GM19023 (cell line): ENCODE results near the gene FAM110D.

Experiments
- ATAC-seq: cut with Tn5 transposase; IDR thresholded peaks from one replicate; pipeline ENCODE4 v1.9.1; 2021; ENCODE audit warnings: mild to moderate bottlenecking, moderate library complexity; ENCODE audit not compliant: unreplicated experiment

The FAM110D gene

DNA sequence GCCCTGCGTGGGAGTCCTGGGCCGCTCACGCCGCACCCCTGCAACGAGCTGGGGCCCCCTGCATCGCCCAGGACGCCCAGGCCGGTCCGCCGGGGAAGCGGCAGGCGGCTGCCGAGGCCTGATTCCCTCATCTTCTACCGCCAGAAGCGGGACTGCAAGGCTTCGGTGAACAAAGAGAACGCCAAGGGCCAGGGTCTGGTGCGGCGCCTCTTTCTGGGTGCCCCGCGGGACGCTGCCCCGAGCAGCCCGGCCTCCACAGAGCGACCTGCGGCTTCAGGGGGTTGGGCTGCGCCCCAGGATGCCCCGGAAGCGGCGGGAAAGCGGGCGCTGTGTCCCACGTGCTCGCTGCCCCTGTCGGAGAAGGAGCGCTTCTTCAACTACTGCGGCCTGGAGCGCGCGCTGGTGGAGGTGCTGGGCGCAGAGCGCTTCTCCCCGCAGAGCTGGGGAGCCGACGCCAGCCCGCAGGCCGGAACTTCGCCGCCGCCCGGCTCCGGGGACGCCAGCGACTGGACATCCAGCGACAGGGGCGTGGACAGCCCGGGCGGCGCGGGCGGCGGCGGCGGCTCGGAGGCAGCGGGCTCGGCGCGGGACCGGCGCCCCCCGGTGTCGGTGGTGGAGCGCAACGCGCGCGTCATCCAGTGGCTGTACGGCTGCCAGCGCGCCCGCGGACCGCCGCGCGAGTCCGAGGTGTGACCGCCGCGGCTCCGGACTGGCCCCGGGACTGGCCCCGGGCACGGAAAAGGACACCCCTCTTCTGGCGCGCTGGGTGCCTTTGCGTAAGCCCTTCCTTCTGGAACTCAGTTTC is 2.7 kb downstream of the FAM110D start:
- no peak for ATAC-seq

DNA sequence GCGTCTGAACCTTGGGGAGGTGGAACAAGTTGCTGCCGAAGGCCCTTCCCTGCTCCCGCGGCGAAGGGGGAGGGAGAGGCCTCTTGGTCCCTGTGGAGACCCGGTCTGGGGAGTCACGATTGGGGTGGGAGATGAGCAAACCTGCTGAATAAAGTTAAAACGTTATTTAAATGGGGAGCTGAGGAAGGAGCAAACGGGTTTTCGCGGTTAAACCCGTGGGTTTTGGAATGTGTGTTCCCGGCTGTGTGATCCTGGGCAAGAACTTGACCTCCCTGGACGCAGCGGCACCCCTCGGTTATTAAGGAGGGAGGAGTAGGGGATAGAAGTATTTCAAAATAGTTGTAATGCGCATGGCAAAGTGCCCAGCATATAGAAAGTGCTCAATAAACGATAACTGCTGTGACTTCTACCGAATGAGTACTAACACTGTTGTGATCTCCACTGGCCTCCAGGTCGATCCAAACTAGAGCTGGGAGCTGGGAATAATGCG is 3.4 kb downstream of the FAM110D start:
- no peak for ATAC-seq

GRCh38 chr1:26163684-26164035 is 4.8 kb downstream of the FAM110D start:
- no peak for ATAC-seq

- no peak for ATAC-seq
Observed at GRCh38 chr1:26164036-26164860, 5.4 kb downstream of the FAM110D start.

GRCh38 chr1:26164861-26165842 is 6.3 kb downstream of the FAM110D start:
- ATAC-seq: no peak

GRCh38 chr1:26166719-26167281 is 7.9 kb downstream of the FAM110D start:
- no peak for ATAC-seq

DNA sequence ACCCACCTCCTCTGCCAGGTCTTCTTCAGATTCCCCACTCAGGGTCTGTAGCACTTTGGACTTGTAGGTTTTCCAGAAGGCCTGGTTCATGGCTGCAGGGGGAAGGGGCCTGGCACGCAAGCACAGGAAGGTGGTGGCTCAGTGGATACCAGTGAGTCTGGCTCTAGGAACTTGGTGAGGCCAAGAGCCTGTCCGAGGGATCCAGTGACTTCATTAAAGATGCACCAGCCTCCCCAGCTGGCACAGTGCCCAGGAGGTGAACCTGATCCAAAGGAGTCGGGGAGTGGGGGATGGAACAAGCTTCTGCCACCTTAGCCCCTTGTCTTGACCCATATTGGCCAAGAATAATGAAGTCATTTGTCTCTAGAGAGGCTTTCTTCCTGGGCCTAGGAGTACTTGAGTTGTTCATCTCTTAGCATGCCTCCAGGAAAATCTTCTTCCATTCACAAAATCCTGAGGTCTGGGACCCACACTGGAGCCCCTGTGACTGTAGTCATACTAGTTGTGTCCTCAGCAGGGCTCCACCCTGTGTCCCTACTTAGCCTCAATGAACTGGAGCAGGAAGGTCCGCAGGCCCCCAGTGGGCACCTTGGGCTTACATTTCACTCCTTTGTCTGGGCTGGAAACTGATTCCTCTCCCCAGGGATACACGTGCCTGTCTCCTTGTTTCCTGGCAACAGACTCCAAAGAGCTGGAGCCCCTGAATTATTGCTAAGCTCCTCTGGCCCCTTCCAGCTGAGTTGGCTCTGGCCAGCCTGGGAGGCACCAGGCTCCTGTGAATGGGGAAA is 9.7 kb downstream of the FAM110D start, which contains the start of gene C1orf232:
Gene C1orf232 (minus strand): TSS at position 554 of the 788 bp plus-strand sequence. CDS start 464 bp downstream, at position 90.
- no peak for ATAC-seq

DNA sequence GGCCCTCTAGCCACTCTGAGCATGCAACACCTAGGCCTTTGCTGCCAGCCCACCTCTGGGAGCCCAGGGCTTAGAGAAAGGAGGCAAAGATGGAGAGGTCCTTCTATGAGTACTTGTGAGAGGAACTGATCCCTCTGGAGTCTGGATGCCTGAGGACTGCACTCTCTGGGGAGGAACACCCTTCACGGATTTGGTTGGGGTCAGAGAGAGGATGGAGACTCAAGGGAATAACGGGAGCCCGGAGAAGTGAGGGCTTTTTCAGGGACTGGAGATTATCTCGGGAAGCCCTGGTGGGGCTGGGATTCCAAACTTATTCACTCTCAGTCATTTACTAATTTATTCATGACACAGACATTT is 10.3 kb downstream of the FAM110D start:
- ATAC-seq: no peak

- ATAC-seq: peak; percentile 90
Observed at GRCh38 chr1:26169669-26170471, 11.0 kb downstream of the FAM110D start, which contains the start of gene ZNF593. Gene ZNF593, plus strand, starts transcription at chr1:26169908. Its CDS starts 76 bp downstream, at chr1:26169984.

DNA sequence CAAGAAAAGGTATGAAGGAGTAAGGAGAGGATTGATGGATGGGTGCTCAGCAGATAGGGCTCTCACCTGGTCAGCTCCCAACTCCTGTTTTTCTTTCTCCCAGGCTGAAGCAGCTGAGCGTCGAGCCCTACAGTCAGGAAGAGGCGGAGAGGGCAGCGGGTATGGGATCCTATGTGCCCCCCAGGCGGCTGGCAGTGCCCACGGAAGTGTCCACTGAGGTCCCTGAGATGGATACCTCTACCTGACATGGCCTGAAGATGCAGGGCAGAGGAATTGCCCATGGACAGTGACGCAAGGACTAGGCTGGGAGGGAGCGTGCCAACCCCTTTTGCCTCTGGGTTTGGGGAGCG is 11.6 kb downstream of the FAM110D start:
- ATAC-seq: no peak

DNA sequence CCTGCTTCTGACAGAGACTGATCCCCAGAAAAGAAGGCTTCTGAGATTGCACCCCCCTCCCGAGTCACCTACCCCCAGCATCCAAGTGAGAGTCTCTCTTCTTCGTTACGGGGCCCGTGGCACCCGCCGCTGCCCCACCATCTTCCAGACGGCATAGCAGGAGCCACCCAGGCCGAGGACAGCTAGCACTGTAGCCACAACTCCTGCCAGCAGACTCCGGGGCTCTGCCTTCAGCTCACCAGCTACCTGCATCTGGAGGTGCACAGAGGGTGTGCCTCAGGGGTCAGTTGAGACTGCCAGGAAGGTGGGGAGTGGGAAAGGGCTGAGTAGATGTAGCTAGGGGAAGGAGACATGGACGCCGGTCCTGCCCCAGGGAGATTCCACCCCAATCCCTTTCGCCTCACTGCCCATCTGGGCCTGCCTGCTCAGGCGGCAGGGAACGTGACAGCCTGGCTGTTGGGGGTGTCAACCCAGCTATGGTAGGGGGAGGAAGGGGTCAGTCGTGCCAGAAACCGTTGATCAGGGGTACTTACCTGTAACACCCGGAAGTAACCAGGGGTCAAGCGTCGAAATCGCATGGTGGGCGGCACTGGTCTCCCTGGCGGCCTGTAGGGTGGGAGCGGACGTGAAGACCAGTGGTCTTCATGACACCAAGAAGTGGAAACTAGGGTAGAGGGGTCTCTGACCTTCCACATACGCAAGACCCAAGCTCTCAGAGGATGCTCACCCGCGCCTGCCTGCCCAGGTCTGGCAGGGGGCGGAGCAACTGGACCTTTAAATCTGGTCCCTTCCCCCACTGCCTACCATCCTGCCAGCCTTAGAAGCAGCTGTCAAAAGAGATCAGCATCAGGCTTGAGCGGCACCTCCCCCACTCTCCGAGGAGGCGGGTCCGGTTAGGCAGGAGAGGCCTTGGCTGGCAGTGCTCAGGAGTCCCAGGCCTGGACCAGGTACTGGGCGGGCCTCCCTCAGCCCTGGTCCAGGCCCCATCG is 12.5 kb downstream of the FAM110D start, which contains the start of gene ZNF593OS:
Gene ZNF593OS (minus strand): TSS at position 749 of the 989 bp plus-strand sequence. CDS start 171 bp downstream, at position 578.
- ATAC-seq: no peak

GRCh38 chr1:26175346-26175745 is 16.5 kb downstream of the FAM110D start:
- no peak for ATAC-seq

DNA sequence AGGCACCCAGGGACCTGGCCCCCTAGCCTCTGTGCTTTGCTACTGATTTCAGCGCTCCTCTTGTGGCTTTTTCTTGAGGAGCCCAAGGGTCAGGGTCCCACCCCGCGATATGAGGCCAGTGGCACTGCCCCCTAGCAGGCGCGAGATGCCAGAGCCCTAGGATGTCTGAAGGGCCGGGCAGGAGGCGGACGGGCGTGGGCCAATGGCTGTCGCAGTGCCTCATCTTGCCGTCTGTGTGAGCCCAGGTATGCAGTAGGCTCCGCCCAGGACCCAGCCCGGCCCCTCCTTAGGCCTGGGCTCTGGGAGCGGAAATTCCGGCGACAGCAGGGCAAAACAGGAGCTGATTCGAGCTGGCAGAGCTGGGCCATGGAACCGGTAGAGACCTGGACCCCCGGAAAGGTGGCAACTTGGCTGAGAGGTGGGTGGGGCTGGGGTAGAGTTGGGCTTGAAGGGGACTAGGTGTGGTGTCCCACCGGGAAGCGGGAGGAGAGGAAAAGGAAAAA is 18.4 kb downstream of the FAM110D start, which contains the start of gene CNKSR1:
Gene CNKSR1 (plus strand): TSS at position 310 of the 503 bp plus-strand sequence. CDS start 57 bp downstream, at position 367.
- ATAC-seq: no peak

GRCh38 chr1:26180010-26180506 is 21.2 kb downstream of the FAM110D start:
- ATAC-seq: no peak

DNA sequence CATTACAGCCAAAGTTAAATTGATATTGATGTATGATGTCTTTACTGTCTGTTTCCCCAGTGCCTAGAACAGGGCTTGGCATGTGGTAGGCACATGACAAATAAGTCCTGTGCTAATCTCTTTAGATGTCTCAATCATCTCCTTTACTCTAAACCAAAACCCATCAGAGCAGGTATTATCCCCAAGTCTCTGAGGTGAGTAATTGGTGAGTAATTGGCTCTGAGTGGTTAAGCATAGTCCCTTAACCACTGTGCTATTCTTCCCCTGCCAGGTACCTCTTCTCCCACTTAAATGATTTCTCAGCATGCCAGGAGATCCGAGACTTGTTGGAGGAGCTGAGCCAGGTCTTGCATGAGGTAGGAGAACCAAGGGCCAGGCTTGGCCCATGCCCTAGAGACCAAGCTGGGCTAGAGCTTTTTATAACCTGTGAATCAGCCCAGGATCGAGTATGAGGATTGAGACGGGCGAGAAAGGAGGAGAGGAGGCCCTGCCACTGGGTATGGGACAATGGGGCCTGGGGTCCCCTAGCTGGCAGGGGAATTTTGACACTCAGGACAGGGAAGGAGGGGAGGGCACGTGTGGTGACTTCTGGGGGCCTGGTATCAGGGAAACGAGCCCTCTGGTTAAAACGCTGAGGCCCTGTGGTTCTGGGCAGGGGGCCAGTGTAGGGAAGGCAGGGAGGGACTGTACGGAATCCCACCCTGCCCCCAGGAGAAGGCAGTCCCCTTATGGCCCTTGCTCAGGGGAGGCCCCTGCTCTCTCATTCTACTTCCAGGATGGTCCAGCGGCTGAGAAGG is 22.9 kb downstream of the FAM110D start:
- ATAC-seq: no peak

DNA sequence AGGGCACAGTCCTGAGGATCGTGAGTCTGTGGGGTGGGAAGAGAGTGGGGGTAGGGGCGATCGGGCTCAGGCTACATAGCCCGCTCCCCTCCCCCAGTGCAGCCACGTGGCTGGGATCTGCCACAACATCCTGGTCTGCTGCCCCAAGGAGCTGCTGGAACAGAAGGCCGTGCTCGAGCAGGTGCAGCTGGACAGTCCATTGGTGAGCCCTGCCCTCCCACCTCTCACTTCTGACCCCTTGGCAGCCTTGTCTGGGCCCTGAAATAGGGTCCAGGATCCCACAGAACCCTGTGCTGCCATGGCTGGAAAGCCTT is 23.5 kb downstream of the FAM110D start:
- ATAC-seq: no peak
